Lower lobe of right lung (tissue), 2 donors: ENCODE results near the gene ESR1. TPM values are rescaled to one million over a fixed set of nuclear protein-coding genes. Genes with fewer than 3 reads are reported as not detected.

Experiments
- ATAC-seq, 2 donors: fragments of 200-7000 bp; cut with Tn5 transposase; one replicate each; pipeline ENCODE4 v1.9.1; 2020 to 2022; ENCODE audit warnings: mild to moderate bottlenecking in 2 of 2, moderate library complexity in 2 of 2
- DNase-seq: peaks from one replicate; pipeline ENCODE4 v3.0.0-alpha.2; 2020
- H3K27ac ChIP-seq: fragments of 200-600 bp; one replicate; pipeline ENCODE4 v1.8.0; 2022
- H3K27me3 ChIP-seq: fragments of 200-600 bp; one replicate; pipeline ENCODE4 v1.8.0; 2022; ENCODE audit warnings: low read depth
- H3K36me3 ChIP-seq: fragments of 200-600 bp; one replicate; pipeline ENCODE4 v1.8.0; 2022; ENCODE audit warnings: mild to moderate bottlenecking
- H3K4me1 ChIP-seq: fragments of 200-600 bp; one replicate; pipeline ENCODE4 v1.8.0; 2022
- H3K4me3 ChIP-seq: fragments of 200-600 bp; one replicate; pipeline ENCODE4 v1.8.0; 2022; ENCODE audit warnings: mild to moderate bottlenecking
- H3K9me3 ChIP-seq: fragments of 200-600 bp; one replicate; pipeline ENCODE4 v1.8.0; 2022
- intact Hi-C: fragments of 100-400 bp; cut with DNase I; formaldehyde crosslinking; loops from one replicate; pipeline ENCODE4 v1.11.0; 2022
- total RNA-seq: library from RNA; stranded (reverse); fragmentation: NEBNext Ultra II Directional; extraction: Animal tissue kit (Norgen Biotek cat#: 25700); gene quantifications from one replicate; pipeline ENCODE4 v1.2.1, GENCODE V29; 2021
- TF ChIP-seq, protein P1 (sequence below): fragments of 200-600 bp; IDR thresholded peaks from one replicate; pipeline ENCODE4 v1.8.0; 2022; ENCODE audit warnings: antibody characterized with exemption, mild to moderate bottlenecking
- donor health status: DM: no; HTN: yes; CAD: no; lungs with severe emphysema.

Gene ESR1
- total RNA-seq, 1 donor from 2014 or later: 3.7 TPM

DNA sequence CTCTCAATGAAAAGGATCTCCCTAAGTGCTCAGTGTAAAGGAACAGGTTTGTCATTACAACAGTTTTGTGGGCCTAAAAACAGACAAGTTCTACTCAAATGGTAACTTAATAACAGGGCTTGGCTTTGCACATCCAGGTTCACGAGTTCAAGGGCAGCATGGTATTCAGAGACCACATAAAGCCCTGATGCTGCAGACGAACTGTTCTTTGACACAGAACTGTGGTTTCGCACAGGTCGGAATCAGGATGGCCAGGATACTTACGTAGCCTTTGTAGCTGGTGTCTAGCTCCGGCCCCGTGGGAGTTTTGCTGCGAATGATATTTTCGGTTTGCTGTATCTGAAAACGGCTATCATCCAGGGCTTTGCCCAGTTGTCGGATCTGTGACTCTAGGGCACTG is 335.9 kb downstream of the ESR1 start:
- TF ChIP-seq, protein P1, sequence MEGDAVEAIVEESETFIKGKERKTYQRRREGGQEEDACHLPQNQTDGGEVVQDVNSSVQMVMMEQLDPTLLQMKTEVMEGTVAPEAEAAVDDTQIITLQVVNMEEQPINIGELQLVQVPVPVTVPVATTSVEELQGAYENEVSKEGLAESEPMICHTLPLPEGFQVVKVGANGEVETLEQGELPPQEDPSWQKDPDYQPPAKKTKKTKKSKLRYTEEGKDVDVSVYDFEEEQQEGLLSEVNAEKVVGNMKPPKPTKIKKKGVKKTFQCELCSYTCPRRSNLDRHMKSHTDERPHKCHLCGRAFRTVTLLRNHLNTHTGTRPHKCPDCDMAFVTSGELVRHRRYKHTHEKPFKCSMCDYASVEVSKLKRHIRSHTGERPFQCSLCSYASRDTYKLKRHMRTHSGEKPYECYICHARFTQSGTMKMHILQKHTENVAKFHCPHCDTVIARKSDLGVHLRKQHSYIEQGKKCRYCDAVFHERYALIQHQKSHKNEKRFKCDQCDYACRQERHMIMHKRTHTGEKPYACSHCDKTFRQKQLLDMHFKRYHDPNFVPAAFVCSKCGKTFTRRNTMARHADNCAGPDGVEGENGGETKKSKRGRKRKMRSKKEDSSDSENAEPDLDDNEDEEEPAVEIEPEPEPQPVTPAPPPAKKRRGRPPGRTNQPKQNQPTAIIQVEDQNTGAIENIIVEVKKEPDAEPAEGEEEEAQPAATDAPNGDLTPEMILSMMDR: no peak
- no peaks in the 10 kb centered on the region for H3K9me3 ChIP-seq
- no peak overlapping the region for H3K4me3 ChIP-seq
- ATAC-seq (no peak), DNase-seq (no peak)
- H3K4me1 ChIP-seq: no peaks in the 10 kb centered on the region
- intact Hi-C loops: no loop called here
- H3K27ac ChIP-seq: no peak overlapping the region
- H3K36me3 ChIP-seq: peaks cover 100% of the 10 kb centered on the region
- H3K27me3 ChIP-seq: no peaks in the 10 kb centered on the region

DNA sequence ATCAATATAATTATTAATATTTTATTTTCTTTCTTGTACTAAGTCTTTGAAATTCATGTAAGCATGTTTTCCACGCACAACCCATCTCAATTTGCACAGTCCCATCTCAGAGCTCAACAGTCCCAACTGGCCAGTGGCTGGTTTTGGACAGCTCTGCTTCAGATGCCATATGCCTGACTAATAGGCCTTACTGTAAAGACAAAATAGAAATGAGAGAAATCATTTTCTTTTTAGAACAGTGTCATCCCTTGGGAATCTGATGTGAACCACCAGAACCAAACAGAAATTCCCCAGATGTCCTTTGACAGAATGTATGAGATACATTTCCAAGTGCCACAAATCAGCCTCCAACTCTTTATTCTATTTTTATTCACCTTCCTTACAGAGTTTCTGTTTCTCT is 338.9 kb downstream of the ESR1 start:
- intact Hi-C loops: no loop called here
- Histone ChIP-seq H3K4me3 (no peak overlapping the region), H3K4me1 (no peaks in the 10 kb centered on the region), H3K27me3 (no peaks in the 10 kb centered on the region), H3K27ac (no peak overlapping the region), H3K36me3 (peaks cover 100% of the 10 kb centered on the region), H3K9me3 (no peaks in the 10 kb centered on the region)
- DNase-seq (no peak), ATAC-seq (no peak)
- TF ChIP-seq, protein P1: no peak

DNA sequence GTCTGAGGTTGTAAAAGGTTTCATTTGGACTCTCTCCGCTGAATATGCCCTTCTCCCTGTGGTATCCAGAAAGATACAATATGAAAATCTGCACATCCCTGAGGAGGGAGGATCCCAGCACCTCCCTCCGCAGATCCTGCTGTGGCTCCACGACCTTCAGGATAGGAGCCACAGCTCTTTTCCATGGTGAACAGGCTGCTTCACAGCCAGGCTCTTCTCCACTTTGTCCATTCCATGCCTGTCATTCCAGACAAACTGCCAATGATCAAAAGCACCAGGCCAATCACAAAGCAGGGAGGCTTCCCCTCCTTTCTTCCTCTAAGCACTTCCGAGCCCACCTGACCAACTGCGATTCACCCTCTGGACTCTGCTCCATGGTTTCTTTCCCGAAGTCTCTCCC is 339.8 kb downstream of the ESR1 start:
- intact Hi-C loops: no loop called here
- TF ChIP-seq, protein P1: no peak
- Histone ChIP-seq H3K9me3 (no peaks in the 10 kb centered on the region), H3K4me3 (no peak overlapping the region), H3K36me3 (peaks cover 100% of the 10 kb centered on the region), H3K27me3 (no peaks in the 10 kb centered on the region), H3K27ac (no peak overlapping the region), H3K4me1 (no peaks in the 10 kb centered on the region)
- DNase-seq (no peak), ATAC-seq (no peak)

DNA sequence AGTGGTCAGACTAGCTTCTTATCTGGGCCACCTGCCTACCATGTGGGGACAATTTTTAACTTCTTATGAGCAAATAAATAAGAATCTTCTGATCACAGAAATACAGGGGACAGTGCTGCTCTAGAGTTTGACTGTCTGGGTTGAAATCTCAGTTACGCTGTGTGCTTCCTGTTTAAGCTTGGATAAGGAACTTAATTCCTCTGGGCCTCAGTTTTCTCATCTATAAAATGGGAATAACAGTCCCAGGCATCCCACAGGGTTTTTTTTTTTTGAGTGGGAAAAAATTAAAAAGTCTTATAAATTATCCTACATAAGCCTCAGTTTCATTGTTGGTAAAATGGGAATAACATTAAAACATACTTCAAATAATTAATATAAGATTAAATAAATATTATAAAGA is 340.9 kb downstream of the ESR1 start:
- ATAC-seq: no peak
- intact Hi-C loops: no loop called here
- no peaks in the 10 kb centered on the region for H3K27me3 ChIP-seq

DNA sequence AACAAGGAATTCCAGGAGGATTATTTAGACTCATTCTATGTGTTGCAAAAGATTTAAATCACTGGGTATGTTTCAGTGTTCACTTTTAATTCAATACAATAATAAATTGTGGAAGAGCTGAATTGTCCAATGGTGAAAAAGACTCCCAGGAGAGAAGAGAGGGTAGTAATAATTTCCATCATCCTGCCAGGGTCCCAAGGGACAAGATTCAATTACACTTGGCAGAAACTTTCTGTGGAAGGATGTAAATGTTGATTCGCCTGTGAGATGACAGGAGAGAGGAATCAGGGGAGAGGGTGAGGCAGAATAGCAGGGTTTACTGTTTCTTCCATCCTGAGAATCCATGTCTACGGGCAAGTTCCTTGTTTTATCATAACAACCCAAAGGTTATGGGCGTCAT is 342.7 kb downstream of the ESR1 start:
- Histone ChIP-seq H3K27me3 (no peaks in the 10 kb centered on the region), H3K9me3 (no peaks in the 10 kb centered on the region), H3K4me3 (no peak overlapping the region), H3K36me3 (peaks cover 99% of the 10 kb centered on the region), H3K27ac (no peak overlapping the region), H3K4me1 (no peaks in the 10 kb centered on the region)
- intact Hi-C loops: no loop called here
- DNase-seq: no peak
- TF ChIP-seq, protein P1: no peak
- no peak for ATAC-seq

More for the DNA sequence above, 340.9 kb downstream of the ESR1 start:
- TF ChIP-seq, protein P1: no peak
- Histone ChIP-seq H3K27ac (no peak overlapping the region), H3K9me3 (no peaks in the 10 kb centered on the region), H3K4me3 (no peak overlapping the region), H3K36me3 (peaks cover 100% of the 10 kb centered on the region), H3K4me1 (no peaks in the 10 kb centered on the region)
- no peak for DNase-seq

DNA sequence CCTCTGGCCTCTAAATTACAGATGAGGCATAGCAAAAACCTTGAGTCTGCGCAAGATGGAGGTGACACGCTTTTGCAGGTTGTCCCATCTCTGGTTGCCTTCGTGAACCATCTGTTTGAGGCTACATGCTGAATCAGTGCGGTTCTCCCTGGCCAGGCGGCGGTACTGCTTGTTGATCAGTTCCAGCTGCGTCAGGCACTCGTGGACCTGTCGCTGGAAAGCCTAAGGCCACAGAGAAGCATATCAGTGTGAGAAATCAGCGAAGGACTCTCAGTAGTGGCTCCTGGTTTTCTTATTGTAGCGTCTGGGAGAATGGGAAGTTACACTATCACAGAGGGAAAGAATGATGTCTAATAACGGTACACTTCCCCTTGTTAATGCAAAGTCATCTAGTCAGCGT is 344.4 kb downstream of the ESR1 start:
- DNase-seq: no peak
- Histone ChIP-seq H3K9me3 (no peaks in the 10 kb centered on the region), H3K4me1 (no peaks in the 10 kb centered on the region), H3K27me3 (no peaks in the 10 kb centered on the region), H3K36me3 (peaks cover 97% of the 10 kb centered on the region), H3K4me3 (no peak overlapping the region), H3K27ac (no peak overlapping the region)
- no peak for ATAC-seq
- TF ChIP-seq, protein P1: no peak
- intact Hi-C loops: no loop called here
